Head of caudate nucleus (tissue), 42 donors: Measurements from ENCODE around the gene SNRPA1.

ENCODE experiments used
- DNase-seq, 42 donors: peaks; one replicate each; pipeline versions ENCODE4 v3.0.0 to v3.0.0-alpha.2; 2020 to 2021; ENCODE audit warnings: mixed read lengths in 7 of 42
- intact Hi-C: fragments of 100-400 bp; cut with DNase I; formaldehyde crosslinking; loops from one replicate; pipeline ENCODE4 v1.15.0; 2022

Gene SNRPA1

GRCh38 chr15:101250873-101251829 is 43.9 kb downstream of the SNRPA1 start:
- intact Hi-C loops = no loop called here
- peak in 23 of 42 donors; percentile 12 to 83 (median 51) for DNase-seq

DNA sequence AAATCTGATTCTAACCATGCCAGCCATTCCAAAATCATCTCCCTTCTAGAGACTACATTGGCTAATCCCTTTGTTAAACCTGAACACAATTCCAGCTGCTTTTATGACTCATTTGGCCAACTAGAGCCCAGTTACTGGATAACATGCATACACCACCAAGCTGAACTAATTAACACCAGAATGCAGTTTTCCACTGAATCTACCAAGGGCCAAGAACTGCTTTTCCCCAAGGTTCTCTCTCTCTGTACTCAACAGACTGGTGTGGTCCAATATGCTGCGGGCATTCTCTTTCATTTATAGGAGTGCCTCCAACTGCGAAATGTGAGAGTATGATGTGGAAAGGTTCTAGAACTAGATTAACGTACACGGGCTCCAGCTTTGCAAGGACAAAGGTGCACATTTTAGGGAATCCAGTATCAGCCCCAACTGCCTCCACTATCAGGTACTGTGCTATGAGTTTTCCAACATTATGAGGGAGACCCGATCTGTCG is 44.7 kb downstream of the SNRPA1 start:
- intact Hi-C loops = no loop called here

GRCh38 chr15:101248274-101248673 is 46.8 kb downstream of the SNRPA1 start:
- DNase-seq = no peak
- intact Hi-C loops = no loop called here

More for the DNA sequence above, 44.7 kb downstream of the SNRPA1 start:
- no peak for DNase-seq

DNA sequence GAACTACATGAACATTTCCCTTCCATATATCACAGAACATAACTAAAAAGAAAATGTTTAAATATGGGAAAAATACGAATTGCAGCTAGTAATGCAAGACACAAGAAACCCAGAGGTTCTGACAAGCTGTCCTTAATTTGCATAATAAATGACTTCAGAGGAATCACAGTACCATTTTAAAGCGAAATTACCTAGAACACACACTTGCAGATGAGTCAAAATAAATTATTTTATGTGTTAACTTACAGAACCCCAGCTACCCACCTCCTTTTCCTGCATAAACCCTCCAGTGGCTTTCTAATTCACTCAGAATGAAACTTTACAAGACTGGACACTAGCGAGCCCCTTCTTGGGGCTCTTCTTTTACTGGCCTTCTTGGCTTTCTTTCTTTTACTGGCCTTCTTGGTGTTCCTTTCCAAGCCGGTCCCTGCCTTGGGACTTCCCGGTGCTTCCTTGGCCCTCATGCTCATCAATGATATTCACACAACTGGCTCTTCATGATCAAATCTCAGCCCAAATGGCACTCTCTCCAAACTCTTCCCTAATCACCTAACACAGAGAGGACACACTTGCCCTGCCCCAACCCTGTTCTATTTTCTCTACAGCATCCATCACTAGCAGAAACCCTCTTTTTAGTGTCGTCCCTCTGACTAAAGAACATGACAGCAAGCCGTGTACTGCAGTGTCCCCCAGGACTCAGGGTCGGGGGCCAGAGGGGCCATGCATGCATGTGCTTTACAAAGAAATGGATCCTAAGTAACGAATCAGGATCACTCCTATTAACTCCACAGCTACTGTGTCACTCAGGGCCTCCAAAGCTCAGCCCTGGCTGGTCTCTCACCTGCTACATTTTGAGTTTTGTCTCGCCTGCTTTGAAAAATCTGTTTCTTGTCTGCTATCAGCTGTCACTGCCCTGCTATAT is 48.0 kb downstream of the SNRPA1 start:
- DNase-seq = no peak
- intact Hi-C loops = no loop called here

DNA sequence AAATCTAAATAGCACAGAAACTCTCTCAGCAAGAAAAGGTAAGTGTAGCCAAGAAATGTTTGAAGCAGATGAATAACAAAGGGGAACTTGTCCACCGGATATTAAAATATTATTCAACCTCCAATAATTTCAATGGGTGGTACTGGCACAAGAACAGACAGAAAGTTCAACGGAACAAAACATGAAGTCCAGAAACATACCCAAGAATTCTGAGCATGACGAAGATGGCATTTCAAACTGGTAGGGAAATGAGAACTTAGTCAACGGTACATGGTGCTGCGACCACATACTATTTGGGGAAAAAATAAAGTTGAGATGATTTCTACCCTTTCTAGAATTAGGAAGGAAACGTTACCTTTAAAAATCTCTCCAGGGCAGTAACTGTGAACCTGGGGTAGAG is 48.7 kb downstream of the SNRPA1 start:
- DNase-seq = no peak
- intact Hi-C loops = no loop called here

GRCh38 chr15:101244889-101245668 is 50.0 kb downstream of the SNRPA1 start:
- intact Hi-C loops = no loop called here
- peak in 13 of 42 donors; percentile 14 to 77 (median 40) for DNase-seq

- DNase-seq = no peak
- intact Hi-C loops = no loop called here
These were observed 50.8 kb downstream of the SNRPA1 start for GRCh38 chr15:101244036-101244781.

DNA sequence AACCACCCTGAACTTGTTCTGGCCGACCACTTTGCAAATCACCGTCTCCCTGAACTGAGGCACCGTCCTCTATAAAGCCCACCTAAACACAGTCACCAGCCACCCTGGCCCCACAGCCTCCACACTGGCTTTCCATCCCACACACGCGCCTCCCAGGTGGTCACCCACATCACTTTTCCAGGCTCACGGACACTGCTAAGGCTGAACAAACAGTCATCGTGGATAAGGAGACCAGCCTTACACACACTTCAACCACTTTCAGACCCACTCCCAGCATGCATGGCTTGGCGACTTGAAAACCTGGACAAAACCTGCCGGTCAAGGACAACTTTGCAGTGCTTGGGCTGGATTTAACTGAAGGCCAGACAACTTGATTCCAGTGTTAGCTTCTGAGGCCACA is 51.6 kb downstream of the SNRPA1 start:
- intact Hi-C loops = no loop called here
- DNase-seq = no peak

GRCh38 chr15:101242999-101243336 is 52.1 kb downstream of the SNRPA1 start:
- intact Hi-C loops = no loop called here
- no peak for DNase-seq

- intact Hi-C loops = no loop called here
- peak in 2 of 42 donors; percentile 23 to 50 for DNase-seq
These were observed 52.7 kb downstream of the SNRPA1 start for GRCh38 chr15:101242160-101242998.

GRCh38 chr15:101240358-101240757 is 54.7 kb downstream of the SNRPA1 start:
- intact Hi-C loops = no loop called here
- DNase-seq = no peak

DNA sequence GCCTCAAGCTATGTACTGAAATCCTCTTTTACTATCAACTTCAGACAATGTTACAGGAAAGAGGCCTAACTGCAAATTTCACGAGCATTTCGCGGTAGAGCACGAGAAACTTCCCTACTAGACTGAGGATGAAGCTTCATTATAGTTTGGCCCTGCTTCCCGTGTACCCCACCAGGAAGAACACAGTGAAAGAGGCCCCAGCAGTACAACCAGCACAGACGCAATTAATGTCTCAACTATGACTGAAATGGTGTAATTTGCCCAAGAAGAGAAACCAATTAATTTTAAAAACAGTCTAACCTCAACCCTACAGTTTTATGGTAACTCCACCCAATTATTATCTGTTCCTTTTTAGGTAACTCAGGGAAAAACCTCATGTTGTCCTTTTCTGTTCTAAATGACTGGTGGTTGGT is 55.3 kb downstream of the SNRPA1 start:
- no peak for DNase-seq
- intact Hi-C loops = no loop called here

DNA sequence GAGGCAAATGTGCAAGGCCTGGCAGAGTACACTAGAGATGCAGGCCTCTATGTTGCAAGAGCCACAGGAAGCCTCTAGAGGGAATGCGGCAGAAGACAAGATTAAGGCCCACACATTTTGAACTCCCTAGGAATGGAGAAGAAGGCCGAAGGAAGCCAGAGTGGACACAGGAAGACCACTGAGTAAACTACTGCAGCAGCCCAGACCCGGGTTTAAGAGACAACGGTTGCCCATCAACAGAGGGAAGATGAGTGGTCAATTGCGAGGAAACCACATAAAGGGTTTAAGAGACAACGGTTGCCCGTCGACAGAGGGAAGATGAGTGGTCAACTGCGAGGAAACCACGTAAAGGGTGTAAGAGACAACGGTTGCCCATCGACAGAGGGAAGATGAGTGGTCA is 57.8 kb downstream of the SNRPA1 start:
- DNase-seq = peak in 1 of 42 donors; percentile 9
- intact Hi-C loops = no loop called here

DNA sequence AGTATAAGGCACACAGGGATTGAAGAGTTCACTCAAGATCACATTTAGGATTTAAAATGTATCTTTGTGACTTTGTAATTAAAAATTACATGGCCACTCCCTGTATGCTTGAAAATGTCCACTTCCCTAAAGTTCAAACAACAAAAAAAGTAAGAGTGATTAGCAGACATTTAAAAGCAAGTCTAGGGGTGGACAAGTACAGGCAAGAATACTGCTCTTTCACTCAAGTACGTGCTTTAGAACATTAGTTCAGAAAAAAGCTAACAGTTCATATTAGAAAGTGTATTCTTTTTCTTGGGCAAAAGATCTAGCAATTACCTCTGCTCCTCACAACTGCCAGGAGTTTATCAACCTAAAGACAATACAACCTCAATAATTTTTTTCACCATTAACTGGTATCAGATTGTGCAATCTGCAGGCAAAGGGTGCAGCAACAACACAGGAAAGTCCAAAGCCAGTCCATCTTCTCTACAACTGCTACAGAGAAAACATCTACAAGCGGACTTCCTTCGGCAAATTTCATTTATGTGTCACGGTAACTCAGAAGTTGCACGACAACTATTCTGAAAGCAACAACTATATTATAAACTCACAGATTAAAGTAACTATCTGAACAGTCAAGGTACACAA is 61.3 kb downstream of the SNRPA1 start:
- no peak for DNase-seq
- intact Hi-C loops = no loop called here

DNA sequence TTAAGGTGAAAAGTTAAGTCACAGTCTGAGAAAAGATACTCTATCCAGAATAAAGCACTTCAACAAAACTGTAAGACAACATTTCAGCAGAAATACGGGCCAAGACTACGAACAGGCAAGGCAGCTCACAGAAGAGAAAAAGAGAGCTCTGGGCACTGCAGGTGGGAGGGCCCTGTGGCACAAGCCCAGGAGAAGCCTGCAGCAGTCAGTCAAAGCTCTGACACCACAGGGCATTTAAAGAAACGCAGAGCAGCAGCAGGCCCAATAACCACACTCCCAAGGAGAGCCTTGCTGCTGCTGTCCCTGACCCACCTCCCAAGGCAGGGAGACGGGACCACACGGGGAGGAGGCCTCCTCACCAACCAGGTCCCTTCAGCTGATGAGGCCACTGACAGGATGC is 62.4 kb downstream of the SNRPA1 start:
- peak in 3 of 42 donors; percentile 8 to 43 (median 14) for DNase-seq
- intact Hi-C loops = no loop called here
